Measurements from ENCODE around the gene SYT1.

GRCh38 chr12:79444089-79444488 is 579.5 kb downstream of the SYT1 start:
- TF ChIP-seq CTCF (IDR thresholded peaks at IDR 0.05; ENCODE audit: low read depth, low read length, missing input control) (no peak), TAF1 (conservative IDR thresholded peaks at IDR 0.05) (no peak), JUND (IDR thresholded peaks at IDR 0.05) (no peak), REST (IDR thresholded peaks at IDR 0.05) (no peak)

Data from liver (tissue), 3 donors.